Ovary (tissue), 3 donors: ENCODE results near the gene C1QTNF8.

Experiments
- POLR2A ChIP-seq: fragments of 450-650 bp; IDR thresholded peaks from one replicate; pipeline ENCODE4 v1.6.1; 2017; ENCODE audit warnings: antibody characterized with exemption, mild to moderate bottlenecking, moderate library complexity
- TF ChIP-seq, protein P1 (sequence below), 3 donors: fragments of 450-650 bp in 2 of 3; fragments of 200-600 bp in 1 of 3; IDR thresholded peaks; one replicate each; pipeline versions ENCODE4 v1.5.1 to v1.8.0; 2016 to 2022; ENCODE audit warnings: antibody characterized with exemption in 3 of 3, mild to moderate bottlenecking in 1 of 3
- donor health status: DM: no; HTN: no; CAD: no.

DNA sequence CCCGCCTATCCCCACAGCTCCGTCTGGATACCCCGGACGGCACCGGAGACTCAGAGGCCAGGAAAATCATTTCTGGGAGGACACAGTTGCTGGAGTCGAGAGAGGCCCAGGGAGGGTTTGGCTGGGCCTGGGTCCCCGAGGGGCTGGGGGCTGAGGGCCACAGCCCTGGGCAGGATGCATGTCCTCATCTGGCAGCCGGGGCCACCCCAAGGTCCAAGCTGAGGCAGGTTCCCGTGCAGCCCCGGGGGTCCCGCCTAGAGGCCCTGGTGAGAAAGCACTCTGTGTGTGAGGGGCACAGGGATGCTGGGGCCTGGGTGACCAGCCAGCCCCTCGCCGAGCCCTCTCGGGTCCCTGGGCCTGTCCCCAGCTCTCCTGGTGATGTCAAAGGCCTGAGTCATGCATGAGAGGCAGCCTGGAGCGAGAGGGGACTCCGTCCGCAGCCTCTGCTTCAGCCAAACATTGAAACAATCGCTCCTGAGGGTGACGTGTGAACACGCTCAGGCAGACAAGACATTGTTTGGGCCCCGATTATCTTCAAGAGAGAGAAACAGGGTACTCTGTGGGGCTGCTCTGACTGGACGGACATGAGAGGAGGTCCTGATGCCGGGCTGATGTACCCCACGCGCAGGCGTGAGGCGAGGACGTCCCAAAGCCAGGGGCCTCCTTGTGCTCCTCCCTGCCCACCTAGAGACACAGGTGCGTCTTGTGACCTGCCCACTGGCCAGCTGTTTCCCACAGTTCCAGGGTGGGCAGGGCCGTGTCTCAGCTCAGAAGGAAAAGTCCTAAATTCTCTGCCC, 25.8 kb upstream of the C1QTNF8 start:
- TF ChIP-seq, protein P1, sequence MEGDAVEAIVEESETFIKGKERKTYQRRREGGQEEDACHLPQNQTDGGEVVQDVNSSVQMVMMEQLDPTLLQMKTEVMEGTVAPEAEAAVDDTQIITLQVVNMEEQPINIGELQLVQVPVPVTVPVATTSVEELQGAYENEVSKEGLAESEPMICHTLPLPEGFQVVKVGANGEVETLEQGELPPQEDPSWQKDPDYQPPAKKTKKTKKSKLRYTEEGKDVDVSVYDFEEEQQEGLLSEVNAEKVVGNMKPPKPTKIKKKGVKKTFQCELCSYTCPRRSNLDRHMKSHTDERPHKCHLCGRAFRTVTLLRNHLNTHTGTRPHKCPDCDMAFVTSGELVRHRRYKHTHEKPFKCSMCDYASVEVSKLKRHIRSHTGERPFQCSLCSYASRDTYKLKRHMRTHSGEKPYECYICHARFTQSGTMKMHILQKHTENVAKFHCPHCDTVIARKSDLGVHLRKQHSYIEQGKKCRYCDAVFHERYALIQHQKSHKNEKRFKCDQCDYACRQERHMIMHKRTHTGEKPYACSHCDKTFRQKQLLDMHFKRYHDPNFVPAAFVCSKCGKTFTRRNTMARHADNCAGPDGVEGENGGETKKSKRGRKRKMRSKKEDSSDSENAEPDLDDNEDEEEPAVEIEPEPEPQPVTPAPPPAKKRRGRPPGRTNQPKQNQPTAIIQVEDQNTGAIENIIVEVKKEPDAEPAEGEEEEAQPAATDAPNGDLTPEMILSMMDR (IDR thresholded peaks at IDR 0.05) = no peak
- TF ChIP-seq POLR2A = no peak
